OCI-LY3 (cell line): ENCODE results near the gene EDN2.

Experiments
- H2AFZ ChIP-seq: fragments of 200-600, 300-600 bp; shearing (Covaris generic); 2 replicates; pipeline ENCODE4 v1.6.0; 2014; ENCODE audit warnings: antibody characterized with exemption, low read depth, low read length
- H3K27ac ChIP-seq: fragments of 200-600, 300-600 bp; sonication (generic); 2 replicates; pipeline ENCODE4 v1.5.1; 2014; ENCODE audit warnings: mild to moderate bottlenecking, low read length, moderate library complexity, mixed read lengths
- H3K27me3 ChIP-seq: fragments of 200-600, 300-600 bp; sonication (generic); 2 replicates; pipeline ENCODE4 v1.6.1; 2014; ENCODE audit warnings: low read depth, low read length, mixed read lengths
- H3K36me3 ChIP-seq: fragments of 200-600, 300-600 bp; sonication (generic); replicated peaks from 2 replicates; pipeline ENCODE3; 2014; ENCODE audit warnings: low read depth, low read length, mixed read lengths
- H3K4me1 ChIP-seq: fragments of 300-600, 200-600 bp; sonication (generic); 2 replicates; pipeline ENCODE4 v1.6.1; 2014; ENCODE audit warnings: low read length, mixed read lengths
- H3K4me2 ChIP-seq: fragments of 200-600, 300-600 bp; sonication (generic); 2 replicates; pipeline ENCODE4 v1.6.1; 2014; ENCODE audit warnings: low read length, mixed read lengths
- H3K4me3 ChIP-seq: fragments of 300-600, 200-600 bp; sonication (generic); 2 replicates; pipeline ENCODE4 v1.5.1; 2014; ENCODE audit warnings: antibody characterized with exemption, mild to moderate bottlenecking, low read length, moderate library complexity
- H3K79me2 ChIP-seq: fragments of 300-600, 200-600 bp; shearing (Covaris generic); 2 replicates; pipeline ENCODE4 v1.6.1; 2014; ENCODE audit warnings: mild to moderate bottlenecking, low read length, mixed read lengths
- H3K9ac ChIP-seq: fragments of 300-600, 200-600 bp; shearing (Covaris generic); 2 replicates; pipeline ENCODE4 v1.6.0; 2014; ENCODE audit warnings: mild to moderate bottlenecking, low read length, moderate library complexity
- H3K9me3 ChIP-seq: fragments of 200-600, 300-600 bp; shearing (Covaris generic); 2 replicates; pipeline ENCODE4 v1.6.1; 2014; ENCODE audit warnings: low read length, mixed read lengths; ENCODE audit not compliant: insufficient read depth
- H4K20me1 ChIP-seq: fragments of 200-600, 300-600 bp; sonication (generic); 2 replicates; pipeline ENCODE4 v1.6.1; 2016; ENCODE audit warnings: low read length, mixed read lengths; ENCODE audit not compliant: insufficient read depth
- CTCF ChIP-seq: fragments of 200-600, 300-600 bp; sonication (generic); IDR thresholded peaks from 2 replicates; pipeline ENCODE4 v1.5.1; 2014; ENCODE audit warnings: antibody characterized with exemption, low read length, low read depth
- EZH2phosphoT487 ChIP-seq: fragments of 200-600 bp; shearing (Covaris generic); IDR thresholded peaks from 2 replicates; pipeline ENCODE4 v1.6.1; 2018; ENCODE audit warnings: antibody characterized with exemption, mixed run types, low read depth

Gene EDN2

GRCh38 chr1:41519667-41520066, 35.2 kb upstream of the EDN2 start:
- H3K27me3 ChIP-seq: no peaks in the 10 kb centered on the region
- no peaks in the 10 kb centered on the region for H3K79me2 ChIP-seq
- peaks cover 14% of the 10 kb centered on the region; the same call in 1 of the 2 replicates for H4K20me1 ChIP-seq
- H3K4me3 ChIP-seq: no peak overlapping the region
- peaks cover 38% of the 10 kb centered on the region for H3K36me3 ChIP-seq
- no peak overlapping the region for H3K4me2 ChIP-seq
- H3K4me1 ChIP-seq: no peaks in the 10 kb centered on the region
- no peaks in the 10 kb centered on the region for H3K9me3 ChIP-seq
- no peak overlapping the region for H2AFZ ChIP-seq
- no peak overlapping the region for H3K27ac ChIP-seq
- no peak for TF ChIP-seq CTCF
- no peak for TF ChIP-seq EZH2phosphoT487
- H3K9ac ChIP-seq: no peak overlapping the region

DNA sequence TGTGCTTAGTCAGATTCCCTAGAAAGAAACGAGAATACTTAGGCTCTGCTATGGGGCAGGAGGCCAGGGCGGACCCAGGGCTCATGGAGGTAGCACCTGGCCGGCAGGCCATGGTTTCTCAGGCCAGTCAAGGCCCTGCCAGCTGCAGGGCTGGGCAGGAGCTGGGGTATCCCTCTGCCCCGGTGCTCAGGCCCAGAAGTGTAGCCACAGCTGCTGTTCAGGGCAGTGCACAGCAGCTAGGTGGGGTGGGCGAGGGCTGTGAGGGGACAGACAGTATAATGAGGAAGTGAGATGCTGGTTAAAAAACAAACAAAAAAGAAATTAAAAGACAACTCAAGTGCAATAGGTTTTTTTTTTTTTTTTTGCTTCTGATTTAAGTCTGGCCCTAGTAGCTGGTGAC, 34.0 kb upstream of the EDN2 start:
- Histone ChIP-seq H3K4me3 (no peak overlapping the region), H3K9ac (no peak overlapping the region), H3K9me3 (no peaks in the 10 kb centered on the region), H3K36me3 (peaks cover 44% of the 10 kb centered on the region), H3K4me2 (no peak overlapping the region), H3K79me2 (no peaks in the 10 kb centered on the region), H4K20me1 (peaks cover 14% of the 10 kb centered on the region; the same call in 1 of the 2 replicates), H3K27me3 (no peaks in the 10 kb centered on the region), H3K27ac (no peak overlapping the region), H3K4me1 (no peaks in the 10 kb centered on the region), H2AFZ (no peak overlapping the region)
- TF ChIP-seq CTCF (no peak), EZH2phosphoT487 (no peak)

DNA sequence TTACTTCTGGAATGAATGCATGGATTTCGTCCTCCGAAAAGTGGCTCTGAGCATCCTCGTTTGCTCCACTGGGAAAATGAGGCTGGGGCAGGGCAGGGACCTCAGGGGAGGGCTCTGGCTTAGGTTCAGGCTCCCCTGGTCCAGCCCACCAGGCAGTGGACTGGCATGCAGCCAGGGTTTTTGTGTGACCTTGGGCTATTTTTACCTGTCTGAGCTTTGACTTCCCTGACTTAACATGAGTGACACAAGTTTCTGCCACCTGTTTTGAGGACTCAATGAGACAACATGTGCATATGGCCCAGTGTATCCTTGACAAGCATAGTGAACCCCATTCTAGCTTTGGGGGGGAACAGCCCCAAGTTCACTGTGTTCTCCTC, 32.6 kb upstream of the EDN2 start:
- Histone ChIP-seq H4K20me1 (peaks cover 9% of the 10 kb centered on the region; the same call in 1 of the 2 replicates), H3K27me3 (no peaks in the 10 kb centered on the region), H3K27ac (no peak overlapping the region), H3K4me3 (no peak overlapping the region), H3K9me3 (no peaks in the 10 kb centered on the region), H3K9ac (no peak overlapping the region), H3K79me2 (no peaks in the 10 kb centered on the region), H3K36me3 (peaks cover 51% of the 10 kb centered on the region), H3K4me1 (no peaks in the 10 kb centered on the region), H3K4me2 (no peak overlapping the region), H2AFZ (no peak overlapping the region)
- no peak for TF ChIP-seq EZH2phosphoT487
- no peak for TF ChIP-seq CTCF

- Histone ChIP-seq H3K9ac (no peak overlapping the region), H2AFZ (no peak overlapping the region), H3K27ac (no peak overlapping the region)
Measured at GRCh38 chr1:41516168-41517061, 31.9 kb upstream of the EDN2 start.

More at GRCh38 chr1:41516168-41517061, 31.9 kb upstream of the EDN2 start:
- H3K4me3 ChIP-seq: no peak overlapping the region
- no peaks in the 10 kb centered on the region for H3K79me2 ChIP-seq
- no peak overlapping the region for H3K4me2 ChIP-seq
- TF ChIP-seq CTCF: peak; percentile 62
- TF ChIP-seq EZH2phosphoT487: no peak
- H3K4me1 ChIP-seq: no peaks in the 10 kb centered on the region
- H3K27me3 ChIP-seq: no peaks in the 10 kb centered on the region
- peaks cover 9% of the 10 kb centered on the region; the same call in 1 of the 2 replicates for H4K20me1 ChIP-seq
- no peaks in the 10 kb centered on the region for H3K9me3 ChIP-seq
- H3K36me3 ChIP-seq: peaks cover 54% of the 10 kb centered on the region
